HepG2 (cell line): ENCODE measurements around the gene ITGA6. TPM values are rescaled to one million over a fixed set of nuclear protein-coding genes. Genes with fewer than 3 reads are reported as not detected.
A peak's percentile ranks its signal among the peaks of the same experiment; 100 is the strongest.

Source experiments
- RCOR2 ChIP-seq: IDR thresholded peaks from 2 replicates; pipeline ENCODE4 v1.6.1; 2016; ENCODE audit warnings: missing biosample characterization, missing genetic modification reagents
- SATB2 ChIP-seq: sonication (generic); formaldehyde crosslinking; IDR thresholded peaks from 2 replicates; pipeline ENCODE4 v1.5.0; 2020; ENCODE audit warnings: missing genetic modification reagents
- SYNCRIP ChIP-seq: fragments of 200-400 bp; formaldehyde crosslinking; IDR thresholded peaks from 2 replicates; pipeline ENCODE4 v1.6.1; 2018; ENCODE audit warnings: mild to moderate bottlenecking, low read depth, low read length; ENCODE audit not compliant: insufficient read depth
- ZNF143 ChIP-seq: sonication (generic); formaldehyde crosslinking; IDR thresholded peaks from 2 replicates; pipeline ENCODE4 v1.4.0; 2020; ENCODE audit warnings: missing genetic modification reagents
- ZNF660 ChIP-seq: sonication (generic); formaldehyde crosslinking; IDR thresholded peaks from 2 replicates; pipeline ENCODE4 v1.5.1; 2020; ENCODE audit warnings: mild to moderate bottlenecking, low read depth, missing genetic modification reagents, borderline replicate concordance
- ZNF720 ChIP-seq: sonication (generic); formaldehyde crosslinking; IDR thresholded peaks from 2 replicates; pipeline ENCODE4 v1.4.0; 2020; ENCODE audit warnings: missing genetic modification reagents
- ZNF879 ChIP-seq: sonication (generic); formaldehyde crosslinking; IDR thresholded peaks from 2 replicates; pipeline ENCODE4 v1.8.1; 2023; ENCODE audit warnings: missing genetic modification reagents
- polyA plus RNA-seq, 8 experiments: library from polyadenylated mRNA; depleted of rRNA in 3 of 8; stranded (reverse) in 7 of 8; unstranded in 1 of 8; fragments of >200 nt; fragmentation: Illumina TruSeq in 4 of 8; extraction: Trizol in 4 of 8; gene quantifications; 2 replicates each; pipeline versions ENCODE4 v1.2.1 to v1.2.3, GENCODE V29; 2011 to 2016; ENCODE audit warnings: low read depth in 4 of 8, missing spikeins in 1 of 8, mixed read lengths in 1 of 8; ENCODE audit not compliant: insufficient read depth in 1 of 8
- total RNA-seq, 5 experiments: library from RNA; depleted of rRNA; stranded (reverse); fragments of >200 nt; fragmentation: Illumina TruSeq; extraction: Trizol; gene quantifications; 2 replicates each; pipeline ENCODE4 v1.2.3, GENCODE V29; 2016; ENCODE audit warnings: low read depth in 1 of 5
- TF ChIP-seq, protein P1 (sequence below): sonication (generic); formaldehyde crosslinking; IDR thresholded peaks from 2 replicates; pipeline ENCODE4 v1.9.0; 2021; ENCODE audit warnings: mild to moderate bottlenecking, missing genetic modification reagents
- TF ChIP-seq, protein P2 (sequence below): sonication (generic); formaldehyde crosslinking; IDR thresholded peaks from 2 replicates; pipeline ENCODE4 v1.5.0; 2020; ENCODE audit warnings: missing genetic modification reagents
- TF ChIP-seq, protein P3 (sequence below): sonication (generic); formaldehyde crosslinking; IDR thresholded peaks from 2 replicates; pipeline ENCODE4 v1.4.0; 2020; ENCODE audit warnings: missing genetic modification reagents
- TF ChIP-seq, protein P4 (sequence below), 2 experiments: sonication (generic) in 1 of 2; formaldehyde crosslinking in 1 of 2; IDR thresholded peaks; 2 replicates each; pipeline versions ENCODE4 v1.4.0 to v1.6.1; 2016 to 2020; ENCODE audit warnings: borderline replicate concordance in 1 of 2, low read depth in 1 of 2, mild to moderate bottlenecking in 1 of 2, missing genetic modification reagents in 1 of 2
- TF ChIP-seq, protein P5 (sequence below): sonication (generic); formaldehyde crosslinking; IDR thresholded peaks from 2 replicates; pipeline ENCODE4 v1.4.0; 2020; ENCODE audit warnings: missing genetic modification reagents, borderline replicate concordance

The ITGA6 gene
- total and polyA plus RNA-seq, 2 of the 13 experiments (the other 11 are each of a cell fraction or from before 2014, with no cell fraction given): 24.0 to 92.5 TPM

DNA sequence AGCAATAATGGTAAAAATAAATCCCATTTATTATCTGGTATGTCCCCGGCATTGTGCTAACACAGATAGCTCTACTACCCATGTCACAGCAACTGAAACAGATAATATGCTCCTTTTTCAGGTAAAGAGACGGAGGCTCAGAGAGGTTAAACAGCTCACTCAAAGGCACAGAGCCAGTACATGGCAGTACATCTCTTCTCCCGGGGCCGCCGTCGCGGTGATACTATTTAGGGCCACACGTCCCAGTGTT, 127.8 kb downstream of the ITGA6 start (continued):
- TF ChIP-seq ZNF143 (0 out of 2 replicates have a peak, but pooled peaks have one; percentile 8), SATB2 (CRISPR knock-in tag) (0 out of 2 replicates have a peak, but pooled peaks have one; percentile 56), ZNF660 (no peak), RCOR2 (peak; percentile 79; the same call in 1 of the 2 replicates), ZNF879 (CRISPR knock-in tag) (no peak), ZNF720 (no peak), SYNCRIP (no peak)
- TF ChIP-seq, protein P1, sequence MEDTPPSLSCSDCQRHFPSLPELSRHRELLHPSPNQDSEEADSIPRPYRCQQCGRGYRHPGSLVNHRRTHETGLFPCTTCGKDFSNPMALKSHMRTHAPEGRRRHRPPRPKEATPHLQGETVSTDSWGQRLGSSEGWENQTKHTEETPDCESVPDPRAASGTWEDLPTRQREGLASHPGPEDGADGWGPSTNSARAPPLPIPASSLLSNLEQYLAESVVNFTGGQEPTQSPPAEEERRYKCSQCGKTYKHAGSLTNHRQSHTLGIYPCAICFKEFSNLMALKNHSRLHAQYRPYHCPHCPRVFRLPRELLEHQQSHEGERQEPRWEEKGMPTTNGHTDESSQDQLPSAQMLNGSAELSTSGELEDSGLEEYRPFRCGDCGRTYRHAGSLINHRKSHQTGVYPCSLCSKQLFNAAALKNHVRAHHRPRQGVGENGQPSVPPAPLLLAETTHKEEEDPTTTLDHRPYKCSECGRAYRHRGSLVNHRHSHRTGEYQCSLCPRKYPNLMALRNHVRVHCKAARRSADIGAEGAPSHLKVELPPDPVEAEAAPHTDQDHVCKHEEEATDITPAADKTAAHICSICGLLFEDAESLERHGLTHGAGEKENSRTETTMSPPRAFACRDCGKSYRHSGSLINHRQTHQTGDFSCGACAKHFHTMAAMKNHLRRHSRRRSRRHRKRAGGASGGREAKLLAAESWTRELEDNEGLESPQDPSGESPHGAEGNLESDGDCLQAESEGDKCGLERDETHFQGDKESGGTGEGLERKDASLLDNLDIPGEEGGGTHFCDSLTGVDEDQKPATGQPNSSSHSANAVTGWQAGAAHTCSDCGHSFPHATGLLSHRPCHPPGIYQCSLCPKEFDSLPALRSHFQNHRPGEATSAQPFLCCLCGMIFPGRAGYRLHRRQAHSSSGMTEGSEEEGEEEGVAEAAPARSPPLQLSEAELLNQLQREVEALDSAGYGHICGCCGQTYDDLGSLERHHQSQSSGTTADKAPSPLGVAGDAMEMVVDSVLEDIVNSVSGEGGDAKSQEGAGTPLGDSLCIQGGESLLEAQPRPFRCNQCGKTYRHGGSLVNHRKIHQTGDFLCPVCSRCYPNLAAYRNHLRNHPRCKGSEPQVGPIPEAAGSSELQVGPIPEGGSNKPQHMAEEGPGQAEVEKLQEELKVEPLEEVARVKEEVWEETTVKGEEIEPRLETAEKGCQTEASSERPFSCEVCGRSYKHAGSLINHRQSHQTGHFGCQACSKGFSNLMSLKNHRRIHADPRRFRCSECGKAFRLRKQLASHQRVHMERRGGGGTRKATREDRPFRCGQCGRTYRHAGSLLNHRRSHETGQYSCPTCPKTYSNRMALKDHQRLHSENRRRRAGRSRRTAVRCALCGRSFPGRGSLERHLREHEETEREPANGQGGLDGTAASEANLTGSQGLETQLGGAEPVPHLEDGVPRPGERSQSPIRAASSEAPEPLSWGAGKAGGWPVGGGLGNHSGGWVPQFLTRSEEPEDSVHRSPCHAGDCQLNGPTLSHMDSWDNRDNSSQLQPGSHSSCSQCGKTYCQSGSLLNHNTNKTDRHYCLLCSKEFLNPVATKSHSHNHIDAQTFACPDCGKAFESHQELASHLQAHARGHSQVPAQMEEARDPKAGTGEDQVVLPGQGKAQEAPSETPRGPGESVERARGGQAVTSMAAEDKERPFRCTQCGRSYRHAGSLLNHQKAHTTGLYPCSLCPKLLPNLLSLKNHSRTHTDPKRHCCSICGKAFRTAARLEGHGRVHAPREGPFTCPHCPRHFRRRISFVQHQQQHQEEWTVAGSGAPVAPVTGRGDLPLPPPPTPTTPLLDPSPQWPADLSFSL: no peak
- TF ChIP-seq, protein P2, sequence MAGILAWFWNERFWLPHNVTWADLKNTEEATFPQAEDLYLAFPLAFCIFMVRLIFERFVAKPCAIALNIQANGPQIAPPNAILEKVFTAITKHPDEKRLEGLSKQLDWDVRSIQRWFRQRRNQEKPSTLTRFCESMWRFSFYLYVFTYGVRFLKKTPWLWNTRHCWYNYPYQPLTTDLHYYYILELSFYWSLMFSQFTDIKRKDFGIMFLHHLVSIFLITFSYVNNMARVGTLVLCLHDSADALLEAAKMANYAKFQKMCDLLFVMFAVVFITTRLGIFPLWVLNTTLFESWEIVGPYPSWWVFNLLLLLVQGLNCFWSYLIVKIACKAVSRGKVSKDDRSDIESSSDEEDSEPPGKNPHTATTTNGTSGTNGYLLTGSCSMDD (CRISPR knock-in tag): no peak
- TF ChIP-seq, protein P3, sequence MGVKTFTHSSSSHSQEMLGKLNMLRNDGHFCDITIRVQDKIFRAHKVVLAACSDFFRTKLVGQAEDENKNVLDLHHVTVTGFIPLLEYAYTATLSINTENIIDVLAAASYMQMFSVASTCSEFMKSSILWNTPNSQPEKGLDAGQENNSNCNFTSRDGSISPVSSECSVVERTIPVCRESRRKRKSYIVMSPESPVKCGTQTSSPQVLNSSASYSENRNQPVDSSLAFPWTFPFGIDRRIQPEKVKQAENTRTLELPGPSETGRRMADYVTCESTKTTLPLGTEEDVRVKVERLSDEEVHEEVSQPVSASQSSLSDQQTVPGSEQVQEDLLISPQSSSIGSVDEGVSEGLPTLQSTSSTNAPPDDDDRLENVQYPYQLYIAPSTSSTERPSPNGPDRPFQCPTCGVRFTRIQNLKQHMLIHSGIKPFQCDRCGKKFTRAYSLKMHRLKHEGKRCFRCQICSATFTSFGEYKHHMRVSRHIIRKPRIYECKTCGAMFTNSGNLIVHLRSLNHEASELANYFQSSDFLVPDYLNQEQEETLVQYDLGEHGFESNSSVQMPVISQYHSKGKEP (CRISPR knock-in tag): no peak
- TF ChIP-seq, protein P4, sequence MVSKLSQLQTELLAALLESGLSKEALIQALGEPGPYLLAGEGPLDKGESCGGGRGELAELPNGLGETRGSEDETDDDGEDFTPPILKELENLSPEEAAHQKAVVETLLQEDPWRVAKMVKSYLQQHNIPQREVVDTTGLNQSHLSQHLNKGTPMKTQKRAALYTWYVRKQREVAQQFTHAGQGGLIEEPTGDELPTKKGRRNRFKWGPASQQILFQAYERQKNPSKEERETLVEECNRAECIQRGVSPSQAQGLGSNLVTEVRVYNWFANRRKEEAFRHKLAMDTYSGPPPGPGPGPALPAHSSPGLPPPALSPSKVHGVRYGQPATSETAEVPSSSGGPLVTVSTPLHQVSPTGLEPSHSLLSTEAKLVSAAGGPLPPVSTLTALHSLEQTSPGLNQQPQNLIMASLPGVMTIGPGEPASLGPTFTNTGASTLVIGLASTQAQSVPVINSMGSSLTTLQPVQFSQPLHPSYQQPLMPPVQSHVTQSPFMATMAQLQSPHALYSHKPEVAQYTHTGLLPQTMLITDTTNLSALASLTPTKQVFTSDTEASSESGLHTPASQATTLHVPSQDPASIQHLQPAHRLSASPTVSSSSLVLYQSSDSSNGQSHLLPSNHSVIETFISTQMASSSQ (IDR thresholded peaks at IDR 0.05; ENCODE audit: low read depth): no peak
- TF ChIP-seq, protein P4 (CRISPR knock-in tag; IDR thresholded peaks at IDR 0.05; ENCODE audit: borderline replicate concordance): no peak
- TF ChIP-seq, protein P5, sequence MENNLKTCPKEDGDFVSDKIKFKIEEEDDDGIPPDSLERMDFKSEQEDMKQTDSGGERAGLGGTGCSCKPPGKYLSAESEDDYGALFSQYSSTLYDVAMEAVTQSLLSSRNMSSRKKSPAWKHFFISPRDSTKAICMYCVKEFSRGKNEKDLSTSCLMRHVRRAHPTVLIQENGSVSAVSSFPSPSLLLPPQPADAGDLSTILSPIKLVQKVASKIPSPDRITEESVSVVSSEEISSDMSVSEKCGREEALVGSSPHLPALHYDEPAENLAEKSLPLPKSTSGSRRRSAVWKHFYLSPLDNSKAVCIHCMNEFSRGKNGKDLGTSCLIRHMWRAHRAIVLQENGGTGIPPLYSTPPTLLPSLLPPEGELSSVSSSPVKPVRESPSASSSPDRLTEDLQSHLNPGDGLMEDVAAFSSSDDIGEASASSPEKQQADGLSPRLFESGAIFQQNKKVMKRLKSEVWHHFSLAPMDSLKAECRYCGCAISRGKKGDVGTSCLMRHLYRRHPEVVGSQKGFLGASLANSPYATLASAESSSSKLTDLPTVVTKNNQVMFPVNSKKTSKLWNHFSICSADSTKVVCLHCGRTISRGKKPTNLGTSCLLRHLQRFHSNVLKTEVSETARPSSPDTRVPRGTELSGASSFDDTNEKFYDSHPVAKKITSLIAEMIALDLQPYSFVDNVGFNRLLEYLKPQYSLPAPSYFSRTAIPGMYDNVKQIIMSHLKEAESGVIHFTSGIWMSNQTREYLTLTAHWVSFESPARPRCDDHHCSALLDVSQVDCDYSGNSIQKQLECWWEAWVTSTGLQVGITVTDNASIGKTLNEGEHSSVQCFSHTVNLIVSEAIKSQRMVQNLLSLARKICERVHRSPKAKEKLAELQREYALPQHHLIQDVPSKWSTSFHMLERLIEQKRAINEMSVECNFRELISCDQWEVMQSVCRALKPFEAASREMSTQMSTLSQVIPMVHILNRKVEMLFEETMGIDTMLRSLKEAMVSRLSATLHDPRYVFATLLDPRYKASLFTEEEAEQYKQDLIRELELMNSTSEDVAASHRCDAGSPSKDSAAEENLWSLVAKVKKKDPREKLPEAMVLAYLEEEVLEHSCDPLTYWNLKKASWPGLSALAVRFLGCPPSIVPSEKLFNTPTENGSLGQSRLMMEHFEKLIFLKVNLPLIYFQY (CRISPR knock-in tag): 0 out of 2 replicates have a peak, but pooled peaks have one; percentile 14
